Measurements from ENCODE around the gene TSG101. TPM values are rescaled to one million over a fixed set of nuclear protein-coding genes. Genes with fewer than 3 reads are reported as not detected.

Gene TSG101
- total RNA-seq, 1 experiment from 2014 or later, result 53.0 TPM

Other genes with a start within 250 kb of the TSG101 start
- 14.6 and 19.2 TPM in 2 replicates for gene HPS5, start 204.8 kb downstream of the TSG101 start, total RNA-seq (2014; rRNA removed; shearing (Covaris generic))
- 31.1 and 41.5 TPM in 2 replicates for gene GTF2H1, start 204.4 kb downstream of the TSG101 start, total RNA-seq (2014; rRNA removed; shearing (Covaris generic))
- 308 and 375 TPM in 2 replicates for gene LDHA, start 132.4 kb downstream of the TSG101 start, total RNA-seq (2014; rRNA removed; shearing (Covaris generic))
- 0.21 and 0.44 TPM in 2 replicates for gene LDHC, start 114.6 kb downstream of the TSG101 start, total RNA-seq (2014; rRNA removed; shearing (Covaris generic))
- gene LDHAL6A, start 71.1 kb downstream of the TSG101 start, total RNA-seq (2014; rRNA removed; shearing (Covaris generic)), result not detected in 2 replicates
- 9.4 and 11.0 TPM in 2 replicates for gene UEVLD, start 61.8 kb upstream of the TSG101 start, total RNA-seq (2014; rRNA removed; shearing (Covaris generic))
- gene MISFA, start 72.8 kb upstream of the TSG101 start, total RNA-seq (2014; rRNA removed; shearing (Covaris generic)), result 0.73 TPM in 1 of 2 replicates, not detected in the other
- 10.8 and 19.3 TPM in 2 replicates for gene SPTY2D1, start 107.4 kb upstream of the TSG101 start, total RNA-seq (2014; rRNA removed; shearing (Covaris generic))
- 0.70 and 1.5 TPM in 2 replicates for gene TMEM86A, start 171.8 kb upstream of the TSG101 start, total RNA-seq (2014; rRNA removed; shearing (Covaris generic))
- gene IGSF22, start 199.2 kb upstream of the TSG101 start, total RNA-seq (2014; rRNA removed; shearing (Covaris generic)), result 0.07 and 0.76 TPM in 2 replicates